ENCODE measurements around the gene VPS37C. TPM values are rescaled to one million over a fixed set of nuclear protein-coding genes. Genes with fewer than 3 reads are reported as not detected.

VPS37C gene
- total RNA-seq, 1 donor from 2014 or later = 27.8 TPM

DNA sequence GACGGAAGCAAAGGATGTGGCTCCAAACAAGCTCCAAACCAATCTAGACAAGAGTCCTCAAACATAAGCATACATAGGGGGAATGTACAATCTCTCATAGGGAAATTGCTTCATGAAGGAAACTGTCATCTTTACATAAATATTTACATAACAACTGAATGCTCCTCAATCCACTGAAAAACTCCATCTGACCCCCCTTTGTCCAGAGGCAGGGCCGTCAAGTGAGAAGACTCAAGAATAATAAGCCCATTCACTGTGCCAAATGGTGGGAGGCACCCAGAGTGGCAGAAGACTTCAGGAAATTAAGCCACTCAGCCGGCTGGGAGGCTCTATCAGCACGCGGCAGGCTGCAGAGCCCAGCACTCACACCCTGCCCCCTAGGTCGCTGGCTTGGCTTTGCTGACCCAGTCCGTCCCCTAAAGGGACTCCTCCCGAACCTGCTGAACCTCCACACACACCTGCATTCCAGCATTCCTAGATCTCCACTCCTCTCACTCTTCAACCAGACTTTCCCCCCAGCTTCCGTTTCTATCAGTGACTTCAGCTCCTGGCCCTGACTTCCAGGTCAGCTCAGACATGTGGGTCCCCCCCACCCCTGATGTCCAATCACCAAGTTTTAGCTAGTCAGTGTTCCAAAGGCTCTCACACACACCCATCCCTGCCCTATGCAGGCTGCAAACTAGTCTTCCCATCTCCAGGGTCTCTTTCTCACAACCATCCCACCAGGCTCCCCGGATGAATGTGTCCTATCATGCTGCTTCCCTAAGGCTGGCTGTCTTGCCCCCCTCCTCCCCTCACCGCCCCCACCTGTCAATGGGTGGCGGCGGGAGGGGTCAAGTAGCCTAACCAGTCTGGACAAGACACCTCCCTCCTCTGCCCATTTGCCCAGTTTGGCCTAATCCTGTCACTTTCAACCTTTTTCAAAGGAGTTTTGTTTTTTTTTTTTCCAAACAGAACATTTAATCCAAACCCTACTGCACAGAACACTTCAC lies 11.3 kb downstream of the VPS37C start:
- Mint-ChIP-seq H3K27me3 (no peaks in the 10 kb centered on the region), H3K27ac (peak overlapping the region; percentile 94), H3K4me3 (peak overlapping the region; percentile 81), H3K9me3 (peaks cover 5% of the 10 kb centered on the region), H3K36me3 (peaks cover 8% of the 10 kb centered on the region), H3K4me1 (ENCODE audit: unreplicated experiment) (peaks cover 67% of the 10 kb centered on the region)
- DNase-seq (ENCODE audit: extremely low spot score, unreplicated experiment) = no peak
- TF ChIP-seq, protein P1, sequence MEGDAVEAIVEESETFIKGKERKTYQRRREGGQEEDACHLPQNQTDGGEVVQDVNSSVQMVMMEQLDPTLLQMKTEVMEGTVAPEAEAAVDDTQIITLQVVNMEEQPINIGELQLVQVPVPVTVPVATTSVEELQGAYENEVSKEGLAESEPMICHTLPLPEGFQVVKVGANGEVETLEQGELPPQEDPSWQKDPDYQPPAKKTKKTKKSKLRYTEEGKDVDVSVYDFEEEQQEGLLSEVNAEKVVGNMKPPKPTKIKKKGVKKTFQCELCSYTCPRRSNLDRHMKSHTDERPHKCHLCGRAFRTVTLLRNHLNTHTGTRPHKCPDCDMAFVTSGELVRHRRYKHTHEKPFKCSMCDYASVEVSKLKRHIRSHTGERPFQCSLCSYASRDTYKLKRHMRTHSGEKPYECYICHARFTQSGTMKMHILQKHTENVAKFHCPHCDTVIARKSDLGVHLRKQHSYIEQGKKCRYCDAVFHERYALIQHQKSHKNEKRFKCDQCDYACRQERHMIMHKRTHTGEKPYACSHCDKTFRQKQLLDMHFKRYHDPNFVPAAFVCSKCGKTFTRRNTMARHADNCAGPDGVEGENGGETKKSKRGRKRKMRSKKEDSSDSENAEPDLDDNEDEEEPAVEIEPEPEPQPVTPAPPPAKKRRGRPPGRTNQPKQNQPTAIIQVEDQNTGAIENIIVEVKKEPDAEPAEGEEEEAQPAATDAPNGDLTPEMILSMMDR (conservative IDR thresholded peaks at IDR 0.05) = no peak

DNA sequence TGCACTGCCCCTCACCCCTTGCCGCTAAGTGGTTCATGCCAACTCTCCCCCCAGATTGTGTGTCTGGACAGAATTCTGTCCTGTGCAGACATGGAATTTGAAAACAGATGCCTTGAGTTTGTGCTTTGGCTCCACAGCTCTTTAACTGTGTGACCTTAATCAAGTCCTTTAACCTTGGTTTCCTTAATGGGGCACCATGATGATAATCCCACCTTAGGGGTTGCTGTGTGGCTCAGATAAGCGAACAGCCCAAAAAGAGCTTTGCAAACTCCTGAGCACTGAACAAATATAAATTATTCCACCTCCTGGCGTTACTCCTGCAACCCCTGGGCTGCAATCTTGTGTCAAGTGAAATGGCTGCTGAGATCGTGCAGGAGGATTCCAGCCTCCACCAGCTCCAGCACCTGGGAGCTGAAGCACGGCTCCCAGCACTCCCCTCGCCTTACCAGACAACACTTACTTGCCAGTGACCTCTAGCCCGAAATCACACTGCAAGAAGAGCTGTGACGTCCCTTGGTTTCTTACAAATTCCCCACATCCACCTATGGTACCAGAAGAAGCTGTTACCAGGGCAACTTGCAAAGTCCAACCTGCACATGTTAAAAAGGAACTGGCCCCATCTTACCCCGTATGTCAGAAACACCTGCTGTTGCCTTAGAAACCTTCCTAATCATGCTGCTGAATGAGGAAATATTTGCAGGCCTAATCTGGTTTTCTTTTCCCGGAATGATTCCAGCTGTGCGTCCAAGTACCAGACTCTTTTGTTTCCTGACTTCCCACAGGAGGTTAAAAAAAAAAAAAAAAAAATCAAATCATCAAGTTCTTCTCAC lies 13.2 kb downstream of the VPS37C start:
- TF ChIP-seq, protein P1 (conservative IDR thresholded peaks at IDR 0.05) = no peak
- H3K9me3 Mint-ChIP-seq = no peaks in the 10 kb centered on the region
- no peak for DNase-seq (ENCODE audit: extremely low spot score, unreplicated experiment)
- no peaks in the 10 kb centered on the region for H3K36me3 Mint-ChIP-seq
- peak overlapping the region; percentile 52 for H3K27ac Mint-ChIP-seq
- peaks cover 61% of the 10 kb centered on the region for H3K4me1 Mint-ChIP-seq (ENCODE audit: unreplicated experiment)
- H3K27me3 Mint-ChIP-seq = no peaks in the 10 kb centered on the region
- H3K4me3 Mint-ChIP-seq = peak overlapping the region; percentile 35

DNA sequence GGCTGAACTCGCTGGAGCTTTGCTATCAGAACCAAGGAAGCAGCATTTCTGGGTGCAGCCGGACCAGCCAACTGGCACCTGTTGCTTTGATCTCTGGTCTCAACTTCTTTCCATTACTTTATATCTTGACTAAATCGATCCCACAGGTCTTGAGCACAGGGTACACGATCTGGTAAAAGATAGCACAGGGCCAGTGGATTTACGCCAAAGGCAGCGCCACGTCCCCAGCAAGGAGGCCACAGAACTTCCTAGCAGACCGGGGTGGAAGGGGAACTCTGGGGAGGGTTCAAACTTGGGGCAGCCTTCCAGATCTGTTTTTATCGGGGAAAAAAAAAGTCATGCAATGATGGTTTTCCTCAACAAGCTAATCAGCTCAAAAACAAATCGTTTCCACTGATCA lies 14.0 kb downstream of the VPS37C start:
- peak overlapping the region; percentile 81 for H3K27ac Mint-ChIP-seq
- H3K4me3 Mint-ChIP-seq = no peak overlapping the region

DNA sequence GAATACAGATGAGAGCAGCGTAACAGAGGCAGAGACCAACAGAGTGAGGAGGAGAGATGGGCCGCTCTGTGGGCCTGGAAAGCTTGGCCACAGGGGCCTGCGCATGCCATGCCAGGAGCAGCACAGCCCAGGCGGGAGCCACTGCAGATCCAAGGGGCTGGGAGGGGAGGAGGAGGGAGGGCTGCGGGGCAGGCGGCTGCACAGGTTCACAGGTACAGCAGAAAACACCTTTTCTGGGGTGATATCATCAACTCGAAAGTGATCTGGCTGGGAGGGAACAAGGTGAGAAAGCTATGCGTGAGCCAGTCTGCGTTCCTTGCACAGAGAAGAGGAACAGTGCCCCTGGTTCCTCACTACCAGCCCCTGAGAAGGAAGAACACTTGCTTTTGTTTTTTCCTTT lies 14.8 kb downstream of the VPS37C start:
- DNase-seq (ENCODE audit: extremely low spot score, unreplicated experiment) = no peak
- peak overlapping the region; percentile 81 for H3K27ac Mint-ChIP-seq
- peaks cover 52% of the 10 kb centered on the region for H3K4me1 Mint-ChIP-seq (ENCODE audit: unreplicated experiment)
- no peaks in the 10 kb centered on the region for H3K36me3 Mint-ChIP-seq
- TF ChIP-seq, protein P1 (conservative IDR thresholded peaks at IDR 0.05) = no peak
- H3K9me3 Mint-ChIP-seq = no peaks in the 10 kb centered on the region
- H3K4me3 Mint-ChIP-seq = no peak overlapping the region
- H3K27me3 Mint-ChIP-seq = no peaks in the 10 kb centered on the region

More for the DNA sequence above, 14.0 kb downstream of the VPS37C start:
- no peaks in the 10 kb centered on the region for H3K9me3 Mint-ChIP-seq
- TF ChIP-seq, protein P1 (conservative IDR thresholded peaks at IDR 0.05) = no peak
- no peaks in the 10 kb centered on the region for H3K36me3 Mint-ChIP-seq
- no peak for DNase-seq (ENCODE audit: extremely low spot score, unreplicated experiment)
- peaks cover 57% of the 10 kb centered on the region for H3K4me1 Mint-ChIP-seq (ENCODE audit: unreplicated experiment)
- H3K27me3 Mint-ChIP-seq = no peaks in the 10 kb centered on the region

DNA sequence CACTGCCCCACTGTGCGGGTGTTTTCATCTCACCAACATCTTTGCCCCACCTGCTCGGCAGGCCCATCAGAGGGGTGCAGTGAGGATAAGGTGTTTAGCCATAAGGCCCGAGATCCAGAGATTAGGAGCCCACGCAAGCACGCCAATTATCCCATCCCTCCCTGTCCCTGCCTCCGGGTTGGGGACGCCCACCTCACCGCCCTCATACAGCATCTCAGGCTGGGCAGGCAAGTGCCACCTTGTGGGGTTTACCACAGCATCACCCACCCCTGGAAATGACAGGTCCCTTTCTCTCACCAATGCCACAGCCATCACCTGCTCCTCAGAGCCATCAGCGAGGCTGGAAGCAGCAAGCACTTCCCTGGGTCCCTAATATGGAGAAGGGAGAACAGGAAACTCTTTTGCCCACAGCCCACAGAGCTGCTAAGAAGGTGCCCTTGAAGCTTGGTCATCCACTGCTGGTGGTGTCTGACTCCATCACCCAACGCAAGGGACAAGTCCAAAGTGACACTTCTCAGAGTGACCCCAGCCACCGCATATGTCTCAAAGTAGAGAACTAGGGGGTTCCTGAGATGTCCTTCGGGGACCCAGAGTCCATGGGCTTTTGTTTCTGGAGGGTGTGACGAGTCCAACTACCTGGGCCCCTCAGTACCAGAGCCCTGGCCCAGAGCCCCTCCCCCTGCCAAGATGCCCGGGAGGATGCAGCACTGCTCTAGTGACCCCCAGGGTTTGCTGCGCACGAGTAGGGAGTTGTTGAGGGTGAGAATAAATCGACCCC lies 15.8 kb downstream of the VPS37C start:
- no peak for DNase-seq (ENCODE audit: extremely low spot score, unreplicated experiment)
- H3K27me3 Mint-ChIP-seq = no peaks in the 10 kb centered on the region
- H3K4me3 Mint-ChIP-seq = peak overlapping the region; percentile 20
- no peaks in the 10 kb centered on the region for H3K36me3 Mint-ChIP-seq
- peaks cover 42% of the 10 kb centered on the region for H3K4me1 Mint-ChIP-seq (ENCODE audit: unreplicated experiment)
- TF ChIP-seq, protein P1 (conservative IDR thresholded peaks at IDR 0.05) = no peak
- no peaks in the 10 kb centered on the region for H3K9me3 Mint-ChIP-seq
- peak overlapping the region; percentile 81 for H3K27ac Mint-ChIP-seq

All from type B pancreatic cell (in vitro differentiated cells).